ENCODE data around the gene TMX2.

GRCh38 chr11:57735619-57736298 lies 23.4 kb downstream of the TMX2 start:
- TF ChIP-seq CTCF (IDR thresholded peaks at IDR 0.05), result no peak
- no peak for TF ChIP-seq POLR2A (IDR thresholded peaks at IDR 0.05)
